Retinal pigment epithelial cell (primary cell): ENCODE measurements around the gene BCAN.
A peak's percentile ranks its signal among the peaks of the same experiment; 100 is the strongest.
"Not testable (repeated sequence)": the region's sequence is repeated elsewhere in the genome, so short reads cannot be mapped to it uniquely, and the experiment has no call there.

Experiments
- DNase-seq: peaks from one replicate; pipeline ENCODE4 v3.0.0-alpha.2; 2010; ENCODE audit warnings: low read depth
- H3K4me3 ChIP-seq: 2 replicates; pipeline ENCODE4 v1.5.1; 2011; ENCODE audit warnings: mild to moderate bottlenecking, low read length, control low read depth, moderate library complexity
- TF ChIP-seq, protein P1 (sequence below): conservative IDR thresholded peaks from 2 replicates; pipeline ENCODE4 v1.5.1; 2011; ENCODE audit warnings: low read depth, low read length, control low read depth, inconsistent platforms

Gene BCAN

DNA sequence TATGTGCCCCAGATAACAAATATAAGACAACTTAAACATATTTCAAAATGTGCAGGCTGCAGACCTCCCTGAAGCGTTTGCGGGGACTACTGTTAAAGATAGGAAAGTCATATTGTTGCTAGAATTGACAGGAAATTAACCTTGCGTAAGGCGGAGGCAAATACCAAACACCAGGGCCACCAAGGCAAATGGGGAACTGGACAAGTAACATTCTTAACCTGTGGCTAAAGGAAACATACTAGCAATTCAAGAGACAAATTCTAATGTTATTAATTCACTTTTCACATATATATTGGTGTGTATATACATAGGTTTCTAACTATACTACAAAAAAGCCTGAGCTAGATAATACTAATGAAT lies 15.9 kb upstream of the BCAN start:
- DNase-seq: no peak
- TF ChIP-seq, protein P1, sequence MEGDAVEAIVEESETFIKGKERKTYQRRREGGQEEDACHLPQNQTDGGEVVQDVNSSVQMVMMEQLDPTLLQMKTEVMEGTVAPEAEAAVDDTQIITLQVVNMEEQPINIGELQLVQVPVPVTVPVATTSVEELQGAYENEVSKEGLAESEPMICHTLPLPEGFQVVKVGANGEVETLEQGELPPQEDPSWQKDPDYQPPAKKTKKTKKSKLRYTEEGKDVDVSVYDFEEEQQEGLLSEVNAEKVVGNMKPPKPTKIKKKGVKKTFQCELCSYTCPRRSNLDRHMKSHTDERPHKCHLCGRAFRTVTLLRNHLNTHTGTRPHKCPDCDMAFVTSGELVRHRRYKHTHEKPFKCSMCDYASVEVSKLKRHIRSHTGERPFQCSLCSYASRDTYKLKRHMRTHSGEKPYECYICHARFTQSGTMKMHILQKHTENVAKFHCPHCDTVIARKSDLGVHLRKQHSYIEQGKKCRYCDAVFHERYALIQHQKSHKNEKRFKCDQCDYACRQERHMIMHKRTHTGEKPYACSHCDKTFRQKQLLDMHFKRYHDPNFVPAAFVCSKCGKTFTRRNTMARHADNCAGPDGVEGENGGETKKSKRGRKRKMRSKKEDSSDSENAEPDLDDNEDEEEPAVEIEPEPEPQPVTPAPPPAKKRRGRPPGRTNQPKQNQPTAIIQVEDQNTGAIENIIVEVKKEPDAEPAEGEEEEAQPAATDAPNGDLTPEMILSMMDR: no peak
- no peak overlapping the region for H3K4me3 ChIP-seq

DNA sequence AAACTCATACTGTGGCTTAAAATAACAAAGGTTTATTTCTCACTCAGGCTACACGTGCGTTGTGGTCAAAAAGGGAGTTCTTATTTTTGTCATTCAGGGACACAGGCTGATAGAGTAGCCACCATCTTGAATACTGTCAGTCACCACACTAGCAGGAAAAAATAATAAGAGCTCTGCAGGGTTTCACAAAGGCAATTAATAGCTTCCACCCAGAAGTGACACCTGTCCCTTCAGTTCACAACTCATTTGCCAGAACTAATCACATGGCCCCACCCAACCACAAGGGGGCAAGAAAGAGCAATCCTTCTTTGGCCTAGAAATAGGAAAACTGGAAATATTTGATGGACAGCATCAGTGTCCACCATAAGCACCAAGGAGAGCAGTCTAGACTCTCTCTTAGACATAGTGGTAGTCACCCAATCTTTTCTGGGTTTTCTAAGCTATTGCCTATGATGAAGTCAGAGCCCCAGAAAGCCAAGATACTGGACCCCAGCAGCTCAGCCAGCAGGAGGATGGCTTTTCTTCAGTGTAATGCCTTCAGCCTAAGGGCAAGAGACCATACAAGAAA lies 14.5 kb upstream of the BCAN start:
- DNase-seq: peak; percentile 21
- no peak overlapping the region for H3K4me3 ChIP-seq
- TF ChIP-seq, protein P1: peak; percentile 88

DNA sequence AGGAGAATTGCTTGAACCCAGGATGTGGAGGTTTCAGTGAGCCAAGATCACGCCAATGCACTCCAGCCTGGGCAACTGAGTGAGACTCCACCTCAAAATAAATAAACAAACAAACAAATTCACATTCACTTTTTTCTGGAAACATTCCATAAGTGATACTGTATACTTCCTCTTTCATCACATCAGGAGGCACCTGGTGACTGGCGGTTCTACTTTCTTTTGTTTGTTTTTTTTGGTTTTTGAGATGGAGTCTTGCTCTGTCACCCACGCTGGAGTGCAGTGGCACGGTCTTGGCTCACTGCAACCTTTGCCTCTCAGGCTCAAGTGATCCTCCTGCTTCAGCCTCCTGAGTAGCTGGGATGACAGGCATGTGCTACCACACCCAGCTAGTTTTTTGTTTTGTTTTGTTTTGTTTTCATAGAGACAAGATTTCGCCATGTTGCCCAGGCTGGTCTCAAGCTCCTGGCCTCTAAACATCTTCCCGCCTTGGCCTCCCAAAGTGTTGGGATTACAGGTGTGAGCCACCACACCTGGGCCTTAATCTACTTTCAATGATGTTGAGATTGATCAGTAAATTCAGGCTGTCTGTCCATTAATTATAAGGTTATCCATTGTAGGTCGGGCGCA lies 12.0 kb upstream of the BCAN start:
- H3K4me3 ChIP-seq: no peak overlapping the region
- no peak for DNase-seq
- TF ChIP-seq, protein P1: no peak

DNA sequence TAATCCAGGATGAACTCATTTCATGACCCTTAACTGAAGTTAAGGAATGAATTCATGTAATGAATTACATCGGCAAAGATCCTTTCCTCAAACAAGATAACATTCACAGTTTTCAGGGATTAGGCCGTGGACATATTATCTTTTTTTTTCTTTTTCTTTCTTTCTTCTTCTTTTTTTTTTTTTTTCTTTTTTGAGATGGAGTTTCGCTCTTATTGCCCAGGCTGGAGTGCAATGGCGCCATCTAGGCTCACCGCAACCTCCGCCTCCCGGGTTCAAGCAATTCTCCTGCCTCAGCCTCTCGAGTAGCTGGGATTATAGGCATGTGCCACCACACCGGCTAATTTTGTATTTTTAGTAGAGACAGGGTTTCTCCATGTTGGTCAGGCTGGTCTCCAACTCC lies 10.8 kb upstream of the BCAN start:
- not testable (repeated sequence) for H3K4me3 ChIP-seq, DNase-seq

DNA sequence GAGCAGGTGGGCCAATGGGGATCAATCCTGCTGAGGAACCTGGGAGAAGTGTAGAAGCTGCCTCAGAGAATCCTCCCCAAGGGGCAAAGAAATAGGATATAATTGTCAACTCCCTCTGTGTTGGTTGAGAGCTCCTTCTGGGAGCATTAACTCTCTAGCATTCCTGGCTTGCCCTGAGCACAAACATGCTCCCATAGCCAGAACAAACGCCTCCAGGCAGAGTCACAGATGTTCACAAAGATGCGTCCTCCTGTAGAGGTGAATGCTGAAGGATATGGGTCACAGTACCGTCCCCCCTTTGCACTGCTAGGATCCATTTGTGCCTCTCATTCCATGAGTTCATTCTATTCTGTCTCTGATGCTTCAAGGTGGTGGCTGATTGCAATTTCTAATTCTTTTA lies 9.6 kb upstream of the BCAN start:
- TF ChIP-seq, protein P1: no peak
- no peak for DNase-seq
- H3K4me3 ChIP-seq: no peak overlapping the region

DNA sequence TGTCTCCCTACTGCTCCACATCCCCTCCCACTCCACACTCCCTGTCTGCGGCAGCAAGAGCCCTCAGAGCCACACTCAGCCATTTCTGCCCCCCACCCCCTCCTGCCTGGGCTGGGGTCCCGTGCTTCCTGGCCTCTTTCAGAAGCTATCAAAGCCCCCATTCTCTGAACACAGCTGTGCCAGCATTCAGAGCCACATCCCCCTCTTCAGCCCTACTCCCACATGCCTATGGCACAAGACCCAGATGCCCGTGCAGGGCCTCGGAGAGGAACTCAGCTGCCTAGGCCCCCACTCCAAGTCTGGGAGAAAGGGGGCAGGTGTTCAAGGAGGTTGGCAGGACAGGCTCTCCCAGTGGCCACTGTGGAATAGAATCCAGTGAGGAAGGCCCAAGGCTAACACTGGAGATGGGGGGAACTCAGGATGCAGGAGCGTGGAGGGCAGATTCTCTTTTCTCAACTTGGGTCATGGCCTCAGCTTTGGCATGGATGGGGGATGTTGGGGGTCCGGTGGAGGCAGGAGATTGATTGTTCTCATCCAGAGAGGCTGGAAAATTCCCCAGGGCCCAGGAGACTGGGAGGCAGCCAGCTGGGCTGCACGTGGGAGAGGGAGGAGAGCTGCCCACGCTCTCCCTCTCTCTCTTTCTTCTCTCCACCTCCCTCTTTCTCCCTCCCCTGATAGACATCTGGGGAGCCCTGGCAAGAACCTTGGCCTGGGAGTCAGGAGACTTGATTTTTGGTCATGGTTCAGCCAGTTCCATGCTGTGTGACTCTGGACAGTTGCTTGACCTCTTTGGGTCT lies 3.5 kb upstream of the BCAN start:
- no peak overlapping the region for H3K4me3 ChIP-seq
- DNase-seq: no peak
- TF ChIP-seq, protein P1: no peak

DNA sequence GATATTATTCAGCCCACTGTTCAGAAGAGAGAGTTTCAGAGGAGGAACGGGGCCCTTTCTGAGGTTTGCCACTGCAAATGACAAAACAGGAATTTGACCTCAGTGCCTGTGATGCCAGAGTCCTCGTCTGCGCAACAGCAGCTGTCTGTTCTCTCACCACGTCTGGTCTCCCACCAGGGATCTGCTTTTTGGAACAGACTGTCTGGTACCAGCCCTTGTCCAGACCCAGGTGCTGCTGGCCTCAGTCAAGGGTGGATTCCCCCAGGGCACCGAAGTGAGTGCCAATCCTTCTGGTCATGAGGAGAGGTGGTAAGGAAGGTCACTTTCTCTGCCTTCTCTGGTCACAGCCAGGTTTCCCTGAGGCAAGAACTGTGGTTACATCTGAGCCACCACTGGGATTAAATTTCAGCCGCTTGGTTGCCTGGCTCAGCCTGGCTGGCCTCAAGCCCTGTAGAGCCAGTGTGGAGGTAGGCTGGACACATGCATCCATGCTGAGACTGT lies 2.3 kb upstream of the BCAN start:
- TF ChIP-seq, protein P1: no peak
- DNase-seq: no peak
- no peak overlapping the region for H3K4me3 ChIP-seq
